ENCODE data around the gene ADRA2B. TPM values are rescaled to one million over a fixed set of nuclear protein-coding genes. Genes with fewer than 3 reads are reported as not detected.
A peak's percentile ranks its signal among the peaks of the same experiment; 100 is the strongest.

ADRA2B gene
- total and polyA plus RNA-seq, 9 donors: 2.2 to 3.6 (median 2.9) TPM

- Histone ChIP-seq H3K4me3 (ENCODE audit: low read length) (no peak overlapping the region), H3K27ac (ENCODE audit: low read length) (no peak overlapping the region), H3K36me3 (ENCODE audit: control insufficient read depth, insufficient read depth, low read length) (no peaks in the 10 kb centered on the region), H3K4me1 (ENCODE audit: control insufficient read depth, insufficient read depth, low read length) (peaks cover 27% of the 10 kb centered on the region), H3K27me3 (ENCODE audit: control insufficient read depth, insufficient read depth, low read length) (peaks cover 18% of the 10 kb centered on the region), H3K9me3 (replicated peaks; ENCODE audit: control insufficient read depth, low read depth, low read length) (no peaks in the 10 kb centered on the region)
- WGBS (ENCODE audit: insufficient coverage): 89% methylated on average over 14 of the region's 14 CpGs
- DNase-seq: no peak
Observed at GRCh38 chr2:96150791-96151594, 34.6 kb upstream of the ADRA2B start.

- Histone ChIP-seq H3K9me3 (replicated peaks; ENCODE audit: control insufficient read depth, low read depth, low read length) (no peaks in the 10 kb centered on the region), H3K27me3 (ENCODE audit: control insufficient read depth, insufficient read depth, low read length) (peaks cover 18% of the 10 kb centered on the region), H3K36me3 (ENCODE audit: control insufficient read depth, insufficient read depth, low read length) (no peaks in the 10 kb centered on the region), H3K27ac (ENCODE audit: low read length) (no peak overlapping the region), H3K4me3 (ENCODE audit: low read length) (no peak overlapping the region), H3K4me1 (ENCODE audit: control insufficient read depth, insufficient read depth, low read length) (peaks cover 33% of the 10 kb centered on the region)
- DNase-seq: no peak
- 84% methylated on average over 4 of the region's 6 CpGs for WGBS (ENCODE audit: insufficient coverage)
Observed at GRCh38 chr2:96150007-96150640, 33.8 kb upstream of the ADRA2B start.

GRCh38 chr2:96148410-96149217, 32.2 kb upstream of the ADRA2B start:
- no peak overlapping the region for H3K27ac ChIP-seq (ENCODE audit: low read length)
- H3K4me3 ChIP-seq (ENCODE audit: low read length): no peak overlapping the region
- H3K9me3 ChIP-seq (replicated peaks; ENCODE audit: control insufficient read depth, low read depth, low read length): no peaks in the 10 kb centered on the region
- peaks cover 18% of the 10 kb centered on the region for H3K27me3 ChIP-seq (ENCODE audit: control insufficient read depth, insufficient read depth, low read length)
- peaks cover 45% of the 10 kb centered on the region for H3K4me1 ChIP-seq (ENCODE audit: control insufficient read depth, insufficient read depth, low read length)
- DNase-seq: peak; percentile 69
- no peaks in the 10 kb centered on the region for H3K36me3 ChIP-seq (ENCODE audit: control insufficient read depth, insufficient read depth, low read length)
- 19% methylated on average over 18 of the region's 29 CpGs for WGBS (ENCODE audit: insufficient coverage)

- H3K36me3 ChIP-seq (ENCODE audit: control insufficient read depth, insufficient read depth, low read length): no peaks in the 10 kb centered on the region
- peaks cover 18% of the 10 kb centered on the region for H3K27me3 ChIP-seq (ENCODE audit: control insufficient read depth, insufficient read depth, low read length)
- WGBS (ENCODE audit: insufficient coverage): 46% methylated on average over 2 of the region's 9 CpGs
- H3K4me3 ChIP-seq (ENCODE audit: low read length): no peak overlapping the region
- DNase-seq: no peak
- no peak overlapping the region for H3K27ac ChIP-seq (ENCODE audit: low read length)
- no peaks in the 10 kb centered on the region for H3K9me3 ChIP-seq (replicated peaks; ENCODE audit: control insufficient read depth, low read depth, low read length)
- peaks cover 49% of the 10 kb centered on the region for H3K4me1 ChIP-seq (ENCODE audit: control insufficient read depth, insufficient read depth, low read length)
Observed at GRCh38 chr2:96147593-96148201, 31.3 kb upstream of the ADRA2B start.

GRCh38 chr2:96146881-96147592, 30.7 kb upstream of the ADRA2B start:
- peak overlapping the region; percentile 21 for H3K27ac ChIP-seq (ENCODE audit: low read length)
- DNase-seq: no peak

GRCh38 chr2:96146153-96146880, 29.9 kb upstream of the ADRA2B start:
- H3K4me1 ChIP-seq (ENCODE audit: control insufficient read depth, insufficient read depth, low read length): peaks cover 50% of the 10 kb centered on the region
- peaks cover 18% of the 10 kb centered on the region for H3K27me3 ChIP-seq (ENCODE audit: control insufficient read depth, insufficient read depth, low read length)
- no peaks in the 10 kb centered on the region for H3K9me3 ChIP-seq (replicated peaks; ENCODE audit: control insufficient read depth, low read depth, low read length)
- peak; percentile 74 for DNase-seq
- H3K27ac ChIP-seq (ENCODE audit: low read length): peak overlapping the region; percentile 21
- WGBS (ENCODE audit: insufficient coverage): 35% methylated on average over 6 of the region's 20 CpGs
- no peak overlapping the region for H3K4me3 ChIP-seq (ENCODE audit: low read length)
- H3K36me3 ChIP-seq (ENCODE audit: control insufficient read depth, insufficient read depth, low read length): no peaks in the 10 kb centered on the region

More at GRCh38 chr2:96146881-96147592, 30.7 kb upstream of the ADRA2B start:
- 59% methylated on average over 8 of the region's 9 CpGs for WGBS (ENCODE audit: insufficient coverage)
- no peak overlapping the region for H3K4me3 ChIP-seq (ENCODE audit: low read length)
- no peaks in the 10 kb centered on the region for H3K9me3 ChIP-seq (replicated peaks; ENCODE audit: control insufficient read depth, low read depth, low read length)
- peaks cover 50% of the 10 kb centered on the region for H3K4me1 ChIP-seq (ENCODE audit: control insufficient read depth, insufficient read depth, low read length)
- no peaks in the 10 kb centered on the region for H3K36me3 ChIP-seq (ENCODE audit: control insufficient read depth, insufficient read depth, low read length)
- H3K27me3 ChIP-seq (ENCODE audit: control insufficient read depth, insufficient read depth, low read length): peaks cover 18% of the 10 kb centered on the region

GRCh38 chr2:96145848-96146152, 29.4 kb upstream of the ADRA2B start:
- WGBS (ENCODE audit: insufficient coverage): 69% methylated on average over 2 of the region's 3 CpGs
- H3K4me3 ChIP-seq (ENCODE audit: low read length): peak overlapping the region; percentile 34
- H3K27me3 ChIP-seq (ENCODE audit: control insufficient read depth, insufficient read depth, low read length): peaks cover 18% of the 10 kb centered on the region
- H3K9me3 ChIP-seq (replicated peaks; ENCODE audit: control insufficient read depth, low read depth, low read length): no peaks in the 10 kb centered on the region
- H3K36me3 ChIP-seq (ENCODE audit: control insufficient read depth, insufficient read depth, low read length): no peaks in the 10 kb centered on the region
- H3K4me1 ChIP-seq (ENCODE audit: control insufficient read depth, insufficient read depth, low read length): peaks cover 50% of the 10 kb centered on the region
- no peak for DNase-seq
- peak overlapping the region; percentile 21 for H3K27ac ChIP-seq (ENCODE audit: low read length)

GRCh38 chr2:96145036-96145847, 28.9 kb upstream of the ADRA2B start, which contains the start of gene DUSP2:
Gene DUSP2 (minus strand): TSS chr2:96145440. CDS start chr2:96145354, 86 bp downstream.
- WGBS (ENCODE audit: insufficient coverage): under 1% methylated on average over 84 of the region's 94 CpGs
- H3K9me3 ChIP-seq (replicated peaks; ENCODE audit: control insufficient read depth, low read depth, low read length): no peaks in the 10 kb centered on the region
- H3K27ac ChIP-seq (ENCODE audit: low read length): peak within 1 kb of the TSS; percentile 21
- peaks cover 18% of the 10 kb centered on the region for H3K27me3 ChIP-seq (ENCODE audit: control insufficient read depth, insufficient read depth, low read length)
- peaks cover 50% of the 10 kb centered on the region for H3K4me1 ChIP-seq (ENCODE audit: control insufficient read depth, insufficient read depth, low read length)
- peak within 1 kb of the TSS; percentile 49 for H3K4me3 ChIP-seq (ENCODE audit: low read length)
- no peaks in the 10 kb centered on the region for H3K36me3 ChIP-seq (ENCODE audit: control insufficient read depth, insufficient read depth, low read length)
- DNase-seq: peak; percentile 80

All from muscle of leg (tissue), 11 donors.